A549 (cell line): ENCODE measurements around the gene PTPRH. TPM values are rescaled to one million over a fixed set of nuclear protein-coding genes. Genes with fewer than 3 reads are reported as not detected.

Experiments
- BHLHE40 ChIP-seq: IDR thresholded peaks from 2 replicates; pipeline ENCODE4 v1.6.1; 2012; ENCODE audit warnings: low read depth, low read length, inconsistent platforms
- CHD4 ChIP-seq: fragments of 200-600 bp; sonication (generic); IDR thresholded peaks from 2 replicates; pipeline ENCODE4 v1.6.1; 2016; ENCODE audit warnings: antibody characterized with exemption, mild to moderate bottlenecking, borderline replicate concordance
- EHF ChIP-seq: fragments of 250-450 bp; sonication (Bioruptor Pico); IDR thresholded peaks from 2 replicates; pipeline ENCODE4 v1.5.0; 2020; ENCODE audit warnings: mild to moderate bottlenecking
- EHMT2 ChIP-seq: fragments of 200-600 bp; sonication (generic); IDR thresholded peaks from 2 replicates; pipeline ENCODE4 v1.6.1; 2016; ENCODE audit warnings: antibody characterized with exemption, low read depth, mild to moderate bottlenecking, moderate library complexity
- ELK1 ChIP-seq: fragments of 150-350 bp; IDR thresholded peaks from 2 replicates; pipeline ENCODE4 v1.6.1; 2014; ENCODE audit warnings: low read depth, mild to moderate bottlenecking, low read length
- EP300 ChIP-seq, 2 experiments: fragments of >200 bp; sonication (Bioruptor Twin); formaldehyde crosslinking; IDR thresholded peaks; 2 replicates in 1 of 2; 3 replicates in 1 of 2; pipeline ENCODE4 v1.6.1; 2016 to 2017
- ESRRA ChIP-seq: fragments of 150-350 bp; IDR thresholded peaks from 2 replicates; pipeline ENCODE4 v1.6.1; 2014; ENCODE audit warnings: mild to moderate bottlenecking, low read length, borderline replicate concordance
- FOSB ChIP-seq: fragments of 250-450 bp; sonication (Bioruptor Pico); IDR thresholded peaks from 2 replicates; pipeline ENCODE4 v1.5.0; 2020; ENCODE audit warnings: mild to moderate bottlenecking, moderate library complexity
- FOSL2 ChIP-seq, 2 experiments: fragments of 450-650 bp in 1 of 2; fragments of >200 bp in 1 of 2; sonication (Bioruptor Twin) in 1 of 2; formaldehyde crosslinking; IDR thresholded peaks; 2 replicates each; pipeline versions ENCODE4 v1.5.0 to v1.6.1; 2016 to 2020; ENCODE audit warnings: mild to moderate bottlenecking in 1 of 2, moderate library complexity in 1 of 2
- GATA3 ChIP-seq: IDR thresholded peaks from 2 replicates; pipeline ENCODE4 v1.6.1; 2012; ENCODE audit warnings: borderline replicate concordance
- HES2 ChIP-seq: fragments of >200 bp; sonication (Bioruptor Twin); formaldehyde crosslinking; IDR thresholded peaks from 2 replicates; pipeline ENCODE4 v1.6.1; 2016
- HOXB13 ChIP-seq: fragments of 250-450 bp; sonication (Bioruptor Pico); IDR thresholded peaks from 2 replicates; pipeline ENCODE4 v1.5.0; 2020; ENCODE audit warnings: low read depth, mild to moderate bottlenecking, moderate library complexity
- HOXB5 ChIP-seq: fragments of 250-450 bp; sonication (Bioruptor Pico); IDR thresholded peaks from 2 replicates; pipeline ENCODE4 v1.5.0; 2020; ENCODE audit warnings: mild to moderate bottlenecking, moderate library complexity
- JUNB ChIP-seq: fragments of >200 bp; sonication (Bioruptor Twin); formaldehyde crosslinking; IDR thresholded peaks from 2 replicates; pipeline ENCODE4 v1.6.1; 2016
- MAX ChIP-seq: IDR thresholded peaks from 2 replicates; pipeline ENCODE4 v1.6.1; 2012
- MAZ ChIP-seq: fragments of 150-350 bp; IDR thresholded peaks from 2 replicates; pipeline ENCODE4 v1.6.1; 2014; ENCODE audit warnings: antibody characterized with exemption, low read depth, low read length, borderline replicate concordance
- MYC ChIP-seq: IDR thresholded peaks from 2 replicates; pipeline ENCODE4 v1.6.1; 2012; ENCODE audit warnings: mild to moderate bottlenecking, inconsistent platforms, low read length, improper control_type of control experiment, borderline replicate concordance
- NFE2L2 ChIP-seq: fragments of 150-350 bp; conservative IDR thresholded peaks from 2 replicates; pipeline ENCODE4 v1.6.1; 2014; ENCODE audit warnings: low read length
- NPAS2 ChIP-seq: fragments of 250-450 bp; sonication (Bioruptor Pico); IDR thresholded peaks from 2 replicates; pipeline ENCODE4 v1.8.0; 2022; ENCODE audit warnings: mild to moderate bottlenecking, moderate library complexity, borderline replicate concordance
- NR3C1 ChIP-seq: fragments of >200 bp; sonication (Bioruptor Twin); formaldehyde crosslinking; IDR thresholded peaks from 3 replicates; pipeline ENCODE4 v1.6.1; 2017
- PBX3 ChIP-seq: IDR thresholded peaks from 2 replicates; pipeline ENCODE4 v1.6.1; 2012
- PHF8 ChIP-seq: fragments of 200-600 bp; sonication (generic); IDR thresholded peaks from 2 replicates; pipeline ENCODE4 v1.6.1; 2016; ENCODE audit warnings: low read depth, mild to moderate bottlenecking, antibody characterized with exemption, moderate library complexity, borderline replicate concordance
- POLR2AphosphoS2 ChIP-seq: conservative IDR thresholded peaks from 2 replicates; pipeline ENCODE4 v1.6.1; 2012; ENCODE audit warnings: low read length, improper control_type of control experiment, inconsistent platforms
- RAD21 ChIP-seq, 2 experiments: fragments of >200 bp in 1 of 2; sonication (Bioruptor Twin) in 1 of 2; formaldehyde crosslinking in 1 of 2; IDR thresholded peaks in 1 of 2; conservative IDR thresholded peaks in 1 of 2; 2 replicates in 1 of 2; 3 replicates in 1 of 2; pipeline ENCODE4 v1.6.1; 2012 to 2018; ENCODE audit warnings: inconsistent platforms in 1 of 2
- RARB ChIP-seq: fragments of 250-450 bp; sonication (Bioruptor Pico); IDR thresholded peaks from 2 replicates; pipeline ENCODE4 v1.8.0; 2021; ENCODE audit warnings: mild to moderate bottlenecking, moderate library complexity
- RCOR1 ChIP-seq: fragments of 150-350 bp; IDR thresholded peaks from 2 replicates; pipeline ENCODE4 v1.6.1; 2014; ENCODE audit warnings: antibody characterized with exemption, low read length, low read depth
- SMC3 ChIP-seq: fragments of >200 bp; sonication (Bioruptor Twin); formaldehyde crosslinking; IDR thresholded peaks from 3 replicates; pipeline ENCODE4 v1.6.1; 2018; ENCODE audit warnings: inconsistent platforms
- SREBF2 ChIP-seq: fragments of 450-650 bp; IDR thresholded peaks from 2 replicates; pipeline ENCODE4 v1.6.1; 2014; ENCODE audit warnings: mild to moderate bottlenecking, moderate library complexity
- USF2 ChIP-seq: fragments of 450-650 bp; IDR thresholded peaks from 2 replicates; pipeline ENCODE4 v1.6.1; 2014; ENCODE audit warnings: antibody characterized with exemption
- ZFP36 ChIP-seq: fragments of 450-650 bp; IDR thresholded peaks from 2 replicates; pipeline ENCODE4 v1.6.1; 2014; ENCODE audit warnings: borderline replicate concordance; ENCODE audit not compliant: partially characterized antibody
- ZSCAN20 ChIP-seq: fragments of 250-450 bp; sonication (Bioruptor Pico); IDR thresholded peaks from 2 replicates; pipeline ENCODE4 v1.8.0; 2022; ENCODE audit warnings: mild to moderate bottlenecking, moderate library complexity
- polyA plus RNA-seq, 4 experiments: library from polyadenylated mRNA; depleted of rRNA in 3 of 4; stranded (reverse); fragments of >200 nt; fragmentation: RNase III in 1 of 4; extraction: RNeasy Plus Mini Kit Qiagen cat#74134 plus additional on column Dnase treatment in 1 of 4; gene quantifications; 2 replicates in 3 of 4; 3 replicates in 1 of 4; pipeline ENCODE4 v1.2.3, GENCODE V29; 2011 to 2017

PTPRH gene
- polyA plus RNA-seq, 2 of the 4 experiments (the other 2 are of a cell fraction): 1.6 to 4.2 TPM

- TF ChIP-seq SREBF2 (no peak), CHD4 (no peak), RCOR1 (no peak; the same call in 1 of the 2 replicates), FOSB (CRISPR knock-in tag) (peak; percentile 76; the same call in 1 of the 2 replicates), EP300 (IDR thresholded peaks at IDR 0.05) (peak in 1 of 2 experiments; percentile 41; a peak in 1 of 5 replicates), USF2 (0 out of 2 replicates have a peak, but pooled peaks have one; percentile 5), HOXB13 (CRISPR knock-in tag) (no peak; the same call in 1 of the 2 replicates), MYC (peak; percentile 88), ZSCAN20 (CRISPR knock-in tag) (peak; percentile 61; the same call in 1 of the 2 replicates), PHF8 (peak; percentile 72; the same call in 1 of the 2 replicates), ELK1 (no peak), SMC3 (peak; percentile 43; the same call in 2 of the 3 replicates), FOSL2 (IDR thresholded peaks at IDR 0.05) (peak; percentile 96), FOSL2 (CRISPR knock-in tag; IDR thresholded peaks at IDR 0.05) (peak; percentile 99), NPAS2 (CRISPR knock-in tag) (no peak), MAZ (peak; percentile 93; the same call in 1 of the 2 replicates), EHMT2 (0 out of 2 replicates have a peak, but pooled peaks have one; percentile 19), JUNB (peak; percentile 91), RAD21 (conservative IDR thresholded peaks at IDR 0.05 in 1 of 2, IDR thresholded peaks at IDR 0.05 in 1 of 2) (peak; percentile 38 to 52; a peak in 3 of 5 replicates), PBX3 (peak; percentile 76), HOXB5 (peak; percentile 90), NFE2L2 (peak; percentile 32; the same call in 1 of the 2 replicates), MAX (peak; percentile 94), ESRRA (peak; percentile 32; the same call in 1 of the 2 replicates), RARB (CRISPR knock-in tag) (0 out of 2 replicates have a peak, but pooled peaks have one; percentile 56), ZFP36 (no peak), HES2 (no peak; the same call in 1 of the 2 replicates), GATA3 (peak; percentile 85; the same call in 1 of the 2 replicates), EHF (no peak; the same call in 1 of the 2 replicates), BHLHE40 (no peak), NR3C1 (no peak), POLR2AphosphoS2 (no peak)
Observed at GRCh38 chr19:55216461-55217198, 7.3 kb upstream of the PTPRH start (continued).
